ENCODE results near the gene NUDT8.

The NUDT8 gene

DNA sequence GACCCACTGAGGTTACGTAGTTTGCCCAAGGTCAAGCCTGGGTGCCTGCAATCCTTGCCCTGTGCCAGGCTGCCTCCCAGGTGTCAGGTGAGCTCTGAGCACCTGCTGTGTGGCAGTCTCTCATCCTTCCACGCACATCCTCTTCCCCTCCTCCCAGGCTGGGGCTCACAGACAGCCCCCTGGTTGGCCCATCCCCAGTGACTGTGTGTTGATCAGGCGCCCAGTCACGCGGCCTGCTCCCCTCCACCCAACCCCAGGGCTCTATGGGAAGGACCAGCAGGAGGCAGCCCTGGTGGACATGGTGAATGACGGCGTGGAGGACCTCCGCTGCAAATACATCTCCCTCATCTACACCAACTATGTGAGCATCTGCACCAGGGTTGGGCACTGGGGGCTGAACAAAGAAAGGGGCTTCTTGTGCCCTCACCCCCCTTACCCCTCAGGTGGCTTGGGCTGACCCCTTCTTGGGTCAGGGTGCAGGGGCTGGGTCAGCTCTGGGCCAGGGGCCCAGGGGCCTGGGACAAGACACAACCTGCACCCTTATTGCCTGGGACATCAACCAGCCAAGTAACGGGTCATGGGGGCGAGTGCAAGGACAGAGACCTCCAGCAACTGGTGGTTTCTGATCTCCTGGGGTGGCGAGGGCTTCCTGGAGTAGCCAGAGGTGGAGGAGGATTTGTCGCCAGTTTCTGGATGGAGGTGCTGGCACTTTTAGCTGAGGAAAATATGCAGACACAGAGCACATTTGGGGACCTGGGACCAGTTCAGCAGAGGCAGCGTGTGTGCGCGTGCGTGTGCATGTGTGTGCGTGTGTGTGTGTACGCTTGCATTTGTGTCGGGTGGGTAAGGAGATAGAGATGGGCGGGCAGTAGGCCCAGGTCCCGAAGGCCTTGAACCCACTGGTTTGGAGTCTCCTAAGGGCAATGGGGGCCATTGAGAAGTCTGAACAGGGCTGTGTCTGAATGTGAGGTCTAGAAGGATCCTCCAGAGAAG is 44.6 kb downstream of the NUDT8 start:
- DNase-seq (ENCODE audit: low read depth): no peak
- TF ChIP-seq, protein P1, sequence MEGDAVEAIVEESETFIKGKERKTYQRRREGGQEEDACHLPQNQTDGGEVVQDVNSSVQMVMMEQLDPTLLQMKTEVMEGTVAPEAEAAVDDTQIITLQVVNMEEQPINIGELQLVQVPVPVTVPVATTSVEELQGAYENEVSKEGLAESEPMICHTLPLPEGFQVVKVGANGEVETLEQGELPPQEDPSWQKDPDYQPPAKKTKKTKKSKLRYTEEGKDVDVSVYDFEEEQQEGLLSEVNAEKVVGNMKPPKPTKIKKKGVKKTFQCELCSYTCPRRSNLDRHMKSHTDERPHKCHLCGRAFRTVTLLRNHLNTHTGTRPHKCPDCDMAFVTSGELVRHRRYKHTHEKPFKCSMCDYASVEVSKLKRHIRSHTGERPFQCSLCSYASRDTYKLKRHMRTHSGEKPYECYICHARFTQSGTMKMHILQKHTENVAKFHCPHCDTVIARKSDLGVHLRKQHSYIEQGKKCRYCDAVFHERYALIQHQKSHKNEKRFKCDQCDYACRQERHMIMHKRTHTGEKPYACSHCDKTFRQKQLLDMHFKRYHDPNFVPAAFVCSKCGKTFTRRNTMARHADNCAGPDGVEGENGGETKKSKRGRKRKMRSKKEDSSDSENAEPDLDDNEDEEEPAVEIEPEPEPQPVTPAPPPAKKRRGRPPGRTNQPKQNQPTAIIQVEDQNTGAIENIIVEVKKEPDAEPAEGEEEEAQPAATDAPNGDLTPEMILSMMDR (conservative IDR thresholded peaks at IDR 0.05; ENCODE audit: control insufficient read depth, insufficient read depth, low read depth, low read length): no peak
- peak overlapping the region; percentile 78 for H3K4me3 ChIP-seq (ENCODE audit: control insufficient read depth, low read depth, low read length)

DNA sequence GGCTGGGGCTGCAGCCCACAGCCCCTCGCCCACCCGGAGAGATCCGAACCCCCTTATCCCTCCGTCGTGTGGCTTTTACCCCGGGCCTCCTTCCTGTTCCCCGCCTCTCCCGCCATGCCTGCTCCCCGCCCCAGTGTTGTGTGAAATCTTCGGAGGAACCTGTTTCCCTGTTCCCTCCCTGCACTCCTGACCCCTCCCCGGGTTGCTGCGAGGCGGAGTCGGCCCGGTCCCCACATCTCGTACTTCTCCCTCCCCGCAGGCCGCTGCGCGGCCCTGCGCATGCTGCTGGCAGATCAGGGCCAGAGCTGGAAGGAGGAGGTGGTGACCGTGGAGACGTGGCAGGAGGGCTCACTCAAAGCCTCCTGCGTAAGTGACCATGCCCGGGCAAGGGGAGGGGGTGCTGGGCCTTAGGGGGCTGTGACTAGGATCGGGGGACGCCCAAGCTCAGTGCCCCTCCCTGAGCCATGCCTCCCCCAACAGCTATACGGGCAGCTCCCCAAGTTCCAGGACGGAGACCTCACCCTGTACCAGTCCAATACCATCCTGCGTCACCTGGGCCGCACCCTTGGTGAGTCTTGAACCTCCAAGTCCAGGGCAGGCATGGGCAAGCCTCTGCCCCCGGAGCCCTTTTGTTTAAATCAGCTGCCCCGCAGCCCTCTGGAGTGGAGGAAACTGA is 45.4 kb downstream of the NUDT8 start:
- TF ChIP-seq, protein P1 (conservative IDR thresholded peaks at IDR 0.05; ENCODE audit: control insufficient read depth, insufficient read depth, low read depth, low read length): no peak
- peak; percentile 55 for DNase-seq (ENCODE audit: low read depth)
- peak overlapping the region; percentile 78 for H3K4me3 ChIP-seq (ENCODE audit: control insufficient read depth, low read depth, low read length)

DNA sequence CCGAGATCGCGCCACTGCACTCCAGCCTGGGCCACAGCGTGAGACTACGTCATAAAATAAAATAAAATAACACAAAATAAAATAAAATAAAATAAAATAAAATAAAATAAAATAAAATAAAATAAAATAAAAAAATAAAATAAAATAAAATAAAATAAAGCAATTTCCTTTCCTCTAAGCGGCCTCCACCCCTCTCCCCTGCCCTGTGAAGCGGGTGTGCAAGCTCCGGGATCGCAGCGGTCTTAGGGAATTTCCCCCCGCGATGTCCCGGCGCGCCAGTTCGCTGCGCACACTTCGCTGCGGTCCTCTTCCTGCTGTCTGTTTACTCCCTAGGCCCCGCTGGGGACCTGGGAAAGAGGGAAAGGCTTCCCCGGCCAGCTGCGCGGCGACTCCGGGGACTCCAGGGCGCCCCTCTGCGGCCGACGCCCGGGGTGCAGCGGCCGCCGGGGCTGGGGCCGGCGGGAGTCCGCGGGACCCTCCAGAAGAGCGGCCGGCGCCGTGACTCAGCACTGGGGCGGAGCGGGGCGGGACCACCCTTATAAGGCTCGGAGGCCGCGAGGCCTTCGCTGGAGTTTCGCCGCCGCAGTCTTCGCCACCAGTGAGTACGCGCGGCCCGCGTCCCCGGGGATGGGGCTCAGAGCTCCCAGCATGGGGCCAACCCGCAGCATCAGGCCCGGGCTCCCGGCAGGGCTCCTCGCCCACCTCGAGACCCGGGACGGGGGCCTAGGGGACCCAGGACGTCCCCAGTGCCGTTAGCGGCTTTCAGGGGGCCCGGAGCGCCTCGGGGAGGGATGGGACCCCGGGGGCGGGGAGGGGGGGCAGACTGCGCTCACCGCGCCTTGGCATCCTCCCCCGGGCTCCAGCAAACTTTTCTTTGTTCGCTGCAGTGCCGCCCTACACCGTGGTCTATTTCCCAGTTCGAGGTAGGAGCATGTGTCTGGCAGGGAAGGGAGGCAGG is 46.2 kb downstream of the NUDT8 start, which contains the start of gene GSTP1:
TSS of gene GSTP1 (plus strand) at position 566 of the 958 bp plus-strand sequence. CDS start at position 598, 32 bp downstream.
- TF ChIP-seq, protein P1 (conservative IDR thresholded peaks at IDR 0.05; ENCODE audit: control insufficient read depth, insufficient read depth, low read depth, low read length): no peak
- H3K4me3 ChIP-seq (ENCODE audit: control insufficient read depth, low read depth, low read length): peak within 1 kb of the TSS; percentile 78
- DNase-seq (ENCODE audit: low read depth): peak; percentile 83

DNA sequence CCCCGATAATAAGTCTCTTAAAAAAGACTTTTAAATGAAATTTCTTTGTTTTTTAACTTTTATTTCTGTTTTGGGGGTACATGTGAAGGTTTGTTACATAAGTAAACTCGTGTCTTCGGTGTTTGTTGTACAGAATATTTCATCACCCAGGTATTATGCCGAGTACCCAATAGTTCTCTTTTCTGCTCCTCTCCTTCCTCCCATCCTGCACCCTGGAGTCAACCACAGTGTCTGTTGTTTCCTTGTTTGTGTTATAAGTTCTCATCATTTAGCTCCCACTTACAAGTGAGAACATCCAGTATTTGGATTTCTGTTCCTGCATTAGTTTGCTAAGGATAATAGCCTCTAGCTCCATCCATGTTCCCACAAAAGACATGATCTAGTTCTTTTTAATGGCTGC is 47.7 kb downstream of the NUDT8 start:
- TF ChIP-seq, protein P1 (conservative IDR thresholded peaks at IDR 0.05; ENCODE audit: control insufficient read depth, insufficient read depth, low read depth, low read length): no peak
- no peak overlapping the region for H3K4me3 ChIP-seq (ENCODE audit: control insufficient read depth, low read depth, low read length)
- no peak for DNase-seq (ENCODE audit: low read depth)

DNA sequence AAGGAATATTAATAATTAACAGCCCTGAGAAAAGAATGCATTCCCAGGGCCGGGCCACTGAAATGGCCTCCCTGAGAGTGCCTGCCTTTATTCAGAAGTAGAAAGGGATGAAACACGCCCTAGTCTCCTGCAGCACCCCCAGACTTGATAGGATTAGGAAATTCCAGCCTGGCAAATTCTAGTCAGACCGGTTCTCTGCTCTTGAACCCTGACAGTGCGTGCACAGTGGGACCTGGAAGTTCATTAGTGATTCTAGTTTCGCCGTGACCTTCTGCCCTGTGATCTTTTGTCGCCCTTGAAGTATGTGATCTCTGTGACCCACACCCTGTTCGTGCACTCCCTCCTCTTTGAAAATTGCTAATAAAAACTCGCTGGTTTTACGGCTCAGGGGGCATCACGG is 48.3 kb downstream of the NUDT8 start:
- no peak overlapping the region for H3K4me3 ChIP-seq (ENCODE audit: control insufficient read depth, low read depth, low read length)
- TF ChIP-seq, protein P1 (conservative IDR thresholded peaks at IDR 0.05; ENCODE audit: control insufficient read depth, insufficient read depth, low read depth, low read length): no peak
- DNase-seq (ENCODE audit: low read depth): no peak

DNA sequence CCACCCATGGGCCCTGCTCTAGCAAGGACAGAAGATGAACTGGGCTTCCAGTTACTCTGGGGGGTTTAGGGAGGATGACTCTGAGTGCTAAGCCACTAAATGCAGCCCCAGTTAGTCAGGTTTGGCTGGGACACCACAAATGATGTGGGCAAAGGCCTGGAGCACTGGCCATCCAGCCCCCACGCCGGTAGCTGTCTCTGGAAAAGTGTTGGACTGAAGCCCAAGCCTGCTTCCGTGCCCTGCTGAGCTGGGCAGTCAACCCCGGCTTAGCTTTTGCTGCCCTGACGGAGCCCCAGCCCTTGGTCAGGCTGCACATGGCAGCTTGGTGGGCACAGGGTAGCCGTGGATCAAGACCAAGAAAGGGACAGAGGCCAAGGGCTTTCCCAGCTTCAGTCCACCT is 51.8 kb downstream of the NUDT8 start:
- TF ChIP-seq, protein P1 (conservative IDR thresholded peaks at IDR 0.05; ENCODE audit: control insufficient read depth, insufficient read depth, low read depth, low read length): no peak

More for the DNA sequence above, 51.8 kb downstream of the NUDT8 start:
- no peak overlapping the region for H3K4me3 ChIP-seq (ENCODE audit: control insufficient read depth, low read depth, low read length)
- DNase-seq (ENCODE audit: low read depth): no peak

All from fibroblast of mammary gland (primary cell).